GM12801 (cell line): Measurements from ENCODE around the gene DNAJB12.

Experiments
- TF ChIP-seq, protein P1 (sequence below): IDR thresholded peaks from one replicate; pipeline ENCODE4 v1.5.1; 2011; ENCODE audit warnings: control low read depth; ENCODE audit not compliant: insufficient read length; ENCODE audit errors: extremely low read depth

DNAJB12 gene

DNA sequence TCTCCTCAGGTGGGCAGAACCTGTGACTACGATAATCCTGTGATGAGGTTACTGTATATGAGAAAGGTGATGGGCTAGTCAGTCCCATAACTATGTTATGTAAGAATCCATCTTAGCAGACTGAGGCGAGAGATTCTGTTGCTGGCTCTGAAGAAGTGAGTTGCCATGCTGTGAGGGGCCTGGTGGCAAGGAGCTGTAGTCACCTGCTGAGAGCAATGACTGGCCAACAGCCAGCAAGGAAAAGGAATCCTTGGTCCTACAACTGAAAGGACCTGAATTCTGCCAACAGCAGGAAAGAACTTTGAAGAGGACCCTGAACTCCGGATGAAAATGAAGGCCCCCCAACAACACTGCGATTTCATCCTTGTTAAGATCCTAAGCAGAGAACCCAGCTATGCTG, 31.0 kb upstream of the DNAJB12 start:
- TF ChIP-seq, protein P1, sequence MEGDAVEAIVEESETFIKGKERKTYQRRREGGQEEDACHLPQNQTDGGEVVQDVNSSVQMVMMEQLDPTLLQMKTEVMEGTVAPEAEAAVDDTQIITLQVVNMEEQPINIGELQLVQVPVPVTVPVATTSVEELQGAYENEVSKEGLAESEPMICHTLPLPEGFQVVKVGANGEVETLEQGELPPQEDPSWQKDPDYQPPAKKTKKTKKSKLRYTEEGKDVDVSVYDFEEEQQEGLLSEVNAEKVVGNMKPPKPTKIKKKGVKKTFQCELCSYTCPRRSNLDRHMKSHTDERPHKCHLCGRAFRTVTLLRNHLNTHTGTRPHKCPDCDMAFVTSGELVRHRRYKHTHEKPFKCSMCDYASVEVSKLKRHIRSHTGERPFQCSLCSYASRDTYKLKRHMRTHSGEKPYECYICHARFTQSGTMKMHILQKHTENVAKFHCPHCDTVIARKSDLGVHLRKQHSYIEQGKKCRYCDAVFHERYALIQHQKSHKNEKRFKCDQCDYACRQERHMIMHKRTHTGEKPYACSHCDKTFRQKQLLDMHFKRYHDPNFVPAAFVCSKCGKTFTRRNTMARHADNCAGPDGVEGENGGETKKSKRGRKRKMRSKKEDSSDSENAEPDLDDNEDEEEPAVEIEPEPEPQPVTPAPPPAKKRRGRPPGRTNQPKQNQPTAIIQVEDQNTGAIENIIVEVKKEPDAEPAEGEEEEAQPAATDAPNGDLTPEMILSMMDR = no peak

DNA sequence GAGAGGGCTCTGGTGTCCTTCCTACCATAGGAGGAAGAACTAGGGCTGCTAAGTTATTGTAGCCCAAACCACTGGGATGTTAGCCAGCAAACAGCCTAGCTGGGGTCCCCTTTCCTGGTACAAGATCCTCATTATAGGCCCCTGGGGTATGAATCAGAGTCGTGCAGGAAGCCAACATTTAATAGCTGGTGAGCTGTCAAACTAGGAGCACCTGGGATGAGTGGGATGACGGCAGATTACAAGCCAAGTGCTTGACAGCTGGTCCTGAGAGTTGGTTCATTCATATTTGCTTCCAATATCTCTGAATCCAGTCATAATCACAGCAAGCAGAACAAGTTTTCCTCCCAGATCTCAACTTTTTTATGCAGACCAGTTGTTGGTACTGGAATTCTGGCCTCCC, 25.1 kb upstream of the DNAJB12 start:
- TF ChIP-seq, protein P1 = no peak

DNA sequence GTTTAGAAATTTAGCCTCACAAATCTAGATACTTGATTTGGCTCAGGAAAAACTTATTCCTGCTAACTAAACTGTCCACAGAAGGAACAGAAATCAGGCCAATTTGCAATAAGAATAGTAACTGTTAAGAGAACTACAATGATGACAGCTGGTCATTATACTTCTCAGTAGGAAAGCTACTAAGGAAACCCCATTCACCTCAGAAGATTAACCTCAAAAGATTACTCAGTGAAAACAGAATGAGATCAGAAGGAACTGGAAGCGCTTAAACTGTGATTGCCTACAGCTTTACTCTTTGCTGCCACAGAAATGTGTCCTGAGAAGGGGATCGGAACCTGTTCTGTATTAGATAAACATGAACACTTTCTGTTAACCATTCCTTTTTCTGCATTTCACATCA, 24.3 kb upstream of the DNAJB12 start:
- TF ChIP-seq, protein P1 = no peak

DNA sequence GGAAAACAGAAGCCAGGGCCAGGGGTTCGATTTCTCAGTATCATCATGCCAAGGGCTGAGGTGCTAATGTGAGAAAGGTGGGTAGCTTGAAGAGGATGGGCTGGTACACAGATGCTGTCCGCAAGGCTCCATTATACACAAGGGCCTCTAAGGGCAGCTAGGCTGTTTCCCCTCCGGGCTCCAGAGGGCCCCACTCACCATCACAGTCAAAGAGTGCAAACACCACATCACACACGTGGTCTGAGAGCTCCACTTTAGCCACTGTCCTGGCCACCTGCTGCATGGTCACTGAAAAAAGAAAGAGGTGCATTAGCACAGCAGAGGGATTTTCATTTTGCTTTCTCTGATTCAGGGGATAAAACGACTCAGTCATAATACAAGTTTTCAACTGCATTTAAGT, 20.9 kb upstream of the DNAJB12 start:
- TF ChIP-seq, protein P1 = no peak

DNA sequence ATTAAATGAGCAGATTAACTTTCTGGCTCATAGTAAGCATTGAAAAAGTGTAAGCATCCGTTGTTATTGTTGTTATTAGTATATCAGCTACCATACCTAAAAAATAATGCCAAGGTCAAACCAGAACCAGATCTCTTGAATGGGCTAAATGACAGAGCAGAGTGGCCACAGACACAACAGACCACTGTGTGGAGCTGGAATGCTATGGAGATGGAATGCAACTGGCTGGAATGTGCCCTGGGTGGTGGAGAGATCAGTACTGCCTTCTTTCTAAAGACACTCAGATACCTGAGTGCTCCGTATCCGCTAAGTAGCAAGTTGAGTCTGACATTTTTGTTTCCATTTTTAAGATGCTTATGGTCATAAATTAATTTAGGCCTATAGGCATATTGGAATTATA, 20.5 kb upstream of the DNAJB12 start:
- TF ChIP-seq, protein P1 = no peak

DNA sequence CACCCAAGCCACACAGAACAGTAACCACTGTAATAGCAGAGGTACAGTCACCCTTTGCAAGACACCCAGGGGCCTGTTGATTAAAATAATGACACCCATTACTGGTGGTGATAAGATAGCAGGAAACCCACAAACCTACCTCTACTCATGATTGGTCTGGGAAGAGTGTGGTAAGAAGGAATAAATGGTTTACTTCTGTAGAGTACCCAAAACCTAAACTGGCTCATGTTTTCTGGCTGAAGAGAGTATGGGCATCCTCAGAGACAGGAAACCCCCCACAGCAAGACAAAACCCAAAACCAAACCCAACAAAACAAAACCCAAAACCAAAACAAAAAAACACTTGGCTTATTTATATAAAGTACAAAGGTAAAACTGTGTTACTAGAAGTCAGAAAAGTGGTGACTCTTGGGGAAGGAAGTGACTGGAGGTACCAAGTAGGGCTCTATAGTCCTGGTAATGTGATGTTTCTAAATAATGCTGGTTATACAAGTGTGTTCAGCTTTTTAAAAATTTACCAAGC, 15.5 kb upstream of the DNAJB12 start:
- TF ChIP-seq, protein P1 = no peak

DNA sequence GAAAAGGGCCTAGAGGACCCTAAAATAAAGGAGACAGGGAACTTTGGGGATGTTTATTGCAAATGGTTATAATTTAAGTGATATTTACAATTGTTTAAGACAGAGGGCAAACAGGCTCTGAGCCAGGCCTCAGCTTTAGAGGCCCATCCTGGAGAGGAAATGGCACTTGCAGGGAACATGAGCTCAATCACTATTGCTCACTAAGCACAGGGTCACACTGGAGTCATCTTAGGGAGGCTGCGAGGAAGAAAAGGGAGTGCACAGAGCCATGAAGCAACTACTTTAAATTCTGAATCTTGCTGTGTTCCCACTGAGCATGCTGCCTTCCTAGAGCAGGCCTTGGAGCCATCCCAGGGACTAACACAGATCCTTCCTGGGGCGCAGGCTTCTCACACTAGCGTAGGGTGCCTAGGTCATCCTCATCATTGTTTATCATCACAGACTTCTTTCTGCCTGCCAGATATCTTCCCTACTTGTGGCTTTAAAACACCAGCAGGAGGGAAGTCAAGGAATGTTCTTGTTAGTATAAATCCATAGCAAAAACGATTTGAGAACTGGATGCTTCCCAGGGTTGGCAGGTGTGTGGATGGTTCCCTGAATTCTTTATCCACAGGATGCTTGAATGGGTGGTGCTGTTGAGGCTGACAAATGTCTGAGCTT, 12.7 kb upstream of the DNAJB12 start:
- TF ChIP-seq, protein P1 = no peak
